GM12875 (cell line): ENCODE measurements around the gene NCAPH2.
A peak's percentile ranks its signal among the peaks of the same experiment; 100 is the strongest.

Experiments used
- H3K4me3 ChIP-seq: one replicate; pipeline ENCODE4 v1.5.1; 2011; ENCODE audit warnings: low read depth, low read length, control low read depth
- CTCF ChIP-seq: IDR thresholded peaks from 2 replicates; pipeline ENCODE4 v1.5.1; 2011; ENCODE audit warnings: low read depth, mild to moderate bottlenecking, control low read depth, inconsistent platforms, low read length, moderate library complexity, borderline replicate concordance; ENCODE audit not compliant: insufficient read depth

Gene NCAPH2

GRCh38 chr22:50482107-50483074, 25.6 kb upstream of the NCAPH2 start:
- TF ChIP-seq CTCF = no peak
- no peak overlapping the region for H3K4me3 ChIP-seq

DNA sequence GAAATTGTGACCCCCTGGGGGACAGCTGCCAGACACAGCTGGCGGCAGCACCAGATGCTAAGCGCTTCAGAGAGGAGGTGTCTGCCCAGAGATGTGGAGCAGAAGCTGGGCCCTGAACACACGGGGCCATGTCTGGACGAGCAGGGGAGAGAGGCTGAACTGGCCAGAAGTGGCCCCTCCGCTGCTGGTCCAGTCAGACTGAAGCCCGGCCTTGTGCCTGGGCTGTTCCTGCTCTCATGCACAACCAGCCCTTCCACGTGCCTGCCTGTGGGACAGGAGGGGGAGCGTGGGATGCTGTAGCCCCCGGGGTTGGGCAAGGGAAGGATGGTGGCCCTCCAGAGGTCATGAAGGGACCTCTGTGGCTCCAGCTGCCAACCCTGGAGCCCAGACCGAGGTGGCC, 24.9 kb upstream of the NCAPH2 start:
- no peak for TF ChIP-seq CTCF
- no peak overlapping the region for H3K4me3 ChIP-seq

DNA sequence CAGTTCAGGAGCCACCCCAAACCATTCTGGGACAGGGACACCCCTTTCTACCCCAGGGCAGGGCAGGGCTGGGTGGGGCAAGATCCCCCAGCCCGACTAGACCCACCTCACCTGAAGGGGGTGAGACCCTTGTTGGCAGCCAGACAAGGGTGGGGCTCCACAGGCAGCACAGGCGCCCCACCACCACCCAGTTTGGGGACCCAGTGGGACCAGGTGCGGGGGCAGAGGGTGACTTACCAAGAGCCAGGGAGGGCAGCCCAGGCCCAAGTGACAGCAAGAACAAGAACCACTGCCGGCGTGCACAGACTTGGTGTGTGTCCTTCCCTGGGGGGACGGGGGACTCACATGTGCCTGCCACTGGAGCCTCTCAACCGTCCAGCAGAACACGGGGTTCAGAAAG, 24.5 kb upstream of the NCAPH2 start:
- no peak for TF ChIP-seq CTCF
- H3K4me3 ChIP-seq = no peak overlapping the region

GRCh38 chr22:50483977-50484853, 23.8 kb upstream of the NCAPH2 start:
- no peak for TF ChIP-seq CTCF
- no peak overlapping the region for H3K4me3 ChIP-seq

DNA sequence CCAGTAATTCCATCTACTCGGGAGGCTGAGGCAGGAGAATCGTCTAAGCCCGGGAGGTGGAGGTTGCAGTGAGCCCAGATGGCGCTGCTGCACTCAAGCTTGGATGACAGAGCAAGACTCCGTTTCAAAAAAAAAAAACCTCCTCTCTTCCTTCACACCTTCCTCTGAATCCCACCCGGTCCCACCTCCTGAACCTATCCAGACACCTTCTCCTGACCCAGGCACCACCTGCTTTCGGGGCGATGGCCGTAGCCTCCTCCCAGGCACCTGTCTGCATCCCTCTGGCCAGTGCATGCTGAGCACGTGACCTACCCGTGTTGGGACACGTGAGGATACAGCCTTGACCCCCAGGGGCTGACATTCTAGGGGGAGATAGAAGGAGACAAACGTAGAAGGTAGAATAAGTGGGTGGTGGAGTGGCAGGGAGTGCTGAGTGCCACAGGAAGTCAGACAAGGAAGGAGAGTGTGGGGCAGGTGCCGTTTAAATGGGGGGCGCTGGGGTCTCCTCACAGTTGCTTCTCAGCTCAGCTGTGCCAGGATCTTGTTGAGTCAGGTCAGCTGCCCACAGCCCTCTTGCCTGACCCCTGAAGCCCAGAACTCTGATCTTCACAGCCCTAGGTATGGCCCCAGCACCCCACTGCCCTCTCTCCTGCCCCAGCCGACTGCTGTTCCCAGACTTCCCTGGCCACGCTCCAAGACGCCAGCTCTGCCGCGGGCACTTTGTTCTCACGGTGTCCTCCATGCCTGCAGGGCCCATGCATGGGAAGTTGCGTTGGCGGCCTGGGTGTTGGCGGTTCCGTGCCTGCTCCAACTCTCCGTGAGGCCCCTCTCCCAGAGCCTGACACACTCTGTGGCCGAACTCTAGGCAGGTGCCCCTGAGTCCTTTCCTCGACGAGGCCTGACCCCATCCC, 22.5 kb upstream of the NCAPH2 start:
- no peak for TF ChIP-seq CTCF
- no peak overlapping the region for H3K4me3 ChIP-seq

GRCh38 chr22:50486561-50487289, 21.3 kb upstream of the NCAPH2 start, which contains the start of gene MIOX:
Gene MIOX (plus strand): TSS chr22:50486859. CDS start chr22:50486898, 39 bp downstream.
- no peak for TF ChIP-seq CTCF

More at GRCh38 chr22:50486561-50487289, 21.3 kb upstream of the NCAPH2 start, which contains the start of gene MIOX:
- peak within 1 kb of the TSS; percentile 7 for H3K4me3 ChIP-seq
